GM23338 (cell line): ENCODE results near the gene FUT8.

ENCODE experiments used
- CREB1 ChIP-seq: fragments of 250-450 bp; sonication (Bioruptor Pico); IDR thresholded peaks from 2 replicates; pipeline ENCODE4 v1.5.0; 2020; ENCODE audit warnings: low read depth, mild to moderate bottlenecking, moderate library complexity
- CTCF ChIP-seq, 2 experiments: fragments of 200-600 bp in 1 of 2; sonication (generic) in 1 of 2; conservative IDR thresholded peaks; 2 replicates each; pipeline versions ENCODE4 v1.5.1 to v1.6.1; 2016 to 2017; ENCODE audit warnings: antibody characterized with exemption in 2 of 2, low read depth in 2 of 2, mild to moderate bottlenecking in 2 of 2, moderate library complexity in 1 of 2
- ETS1 ChIP-seq: IDR thresholded peaks from 2 replicates; pipeline ENCODE4 v1.6.1; 2016; ENCODE audit warnings: antibody characterized with exemption
- EZH2 ChIP-seq: fragments of 200-600 bp; sonication (generic); IDR thresholded peaks from one replicate; pipeline ENCODE4 v1.8.0; 2017; ENCODE audit warnings: antibody characterized with exemption, mild to moderate bottlenecking, low read depth; ENCODE audit not compliant: unreplicated experiment
- EZH2phosphoT487 ChIP-seq: fragments of 200-600 bp; sonication (generic); IDR thresholded peaks from one replicate; pipeline ENCODE4 v1.8.1; 2018; ENCODE audit warnings: antibody characterized with exemption; ENCODE audit not compliant: unreplicated experiment
- POLR2AphosphoS5 ChIP-seq: IDR thresholded peaks from 2 replicates; pipeline ENCODE4 v1.6.1; 2016; ENCODE audit warnings: antibody characterized with exemption, low read depth
- STAT1 ChIP-seq: IDR thresholded peaks from one replicate; pipeline ENCODE4 v1.6.1; 2016; ENCODE audit warnings: antibody characterized with exemption; ENCODE audit not compliant: unreplicated experiment
- ZNF331 ChIP-seq: fragments of 250-450 bp; sonication (Bioruptor Pico); IDR thresholded peaks from 2 replicates; pipeline ENCODE4 v1.5.0; 2020; ENCODE audit warnings: low read depth, mild to moderate bottlenecking, moderate library complexity

DNA sequence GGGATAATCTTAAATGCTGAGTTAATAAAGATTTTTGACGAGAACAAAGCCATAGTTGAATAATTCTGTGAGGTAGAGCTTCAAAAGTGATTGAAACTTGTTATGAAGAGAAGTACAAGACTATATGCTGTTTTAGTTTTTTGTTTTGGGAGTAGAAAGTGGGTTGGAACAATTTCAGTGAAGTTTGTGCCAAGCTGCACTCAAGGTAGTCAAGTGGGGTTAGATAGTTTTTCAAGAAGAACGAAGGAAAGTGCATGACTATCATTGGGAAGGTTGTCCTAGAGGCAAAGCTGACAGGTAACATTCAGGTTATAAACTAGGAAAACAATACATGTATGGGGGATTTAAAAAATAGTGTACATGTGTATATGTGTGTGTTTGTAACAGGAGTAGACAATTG, 16.2 kb downstream of the FUT8 start:
- no peak for TF ChIP-seq CTCF (conservative IDR thresholded peaks at IDR 0.05; ENCODE audit: low read depth in 2 of 2)
- no peak for TF ChIP-seq ZNF331 (CRISPR knock-in tag)
- no peak for TF ChIP-seq POLR2AphosphoS5
- TF ChIP-seq STAT1, result no peak
- TF ChIP-seq ETS1, result no peak
- TF ChIP-seq EZH2, result no peak
- TF ChIP-seq CREB1 (CRISPR knock-in tag), result no peak
- no peak for TF ChIP-seq EZH2phosphoT487
